Trophoblast cell (in vitro differentiated cells and primary cell): ENCODE results near the gene P2RY8.

Source experiments
- DNase-seq, 2 donors: peaks; one replicate each; pipeline ENCODE4 v3.0.0-alpha.2; 2016
- H2AFZ ChIP-seq: 2 replicates; pipeline ENCODE4 v1.6.1; 2013; ENCODE audit warnings: low read length, moderate library complexity, mild to moderate bottlenecking; ENCODE audit not compliant: insufficient read depth, poor library complexity
- H2AK5ac ChIP-seq: 2 replicates; pipeline ENCODE4 v1.6.1; 2013; ENCODE audit warnings: mild to moderate bottlenecking, low read length
- H2BK120ac ChIP-seq: 2 replicates; pipeline ENCODE4 v1.6.1; 2013; ENCODE audit warnings: low read length, mild to moderate bottlenecking, moderate library complexity; ENCODE audit not compliant: insufficient read depth, poor library complexity
- H2BK12ac ChIP-seq: 2 replicates; pipeline ENCODE4 v1.6.1; 2013; ENCODE audit warnings: mild to moderate bottlenecking, low read length, moderate library complexity
- H2BK5ac ChIP-seq: 2 replicates; pipeline ENCODE4 v1.6.1; 2013; ENCODE audit warnings: low read length, low read depth, moderate library complexity, mild to moderate bottlenecking; ENCODE audit not compliant: poor library complexity
- H3K14ac ChIP-seq: 2 replicates; pipeline ENCODE4 v1.6.1; 2013; ENCODE audit warnings: mild to moderate bottlenecking, low read length
- H3K18ac ChIP-seq: 2 replicates; pipeline ENCODE4 v1.6.1; 2013; ENCODE audit warnings: mild to moderate bottlenecking, low read length
- H3K23ac ChIP-seq: 2 replicates; pipeline ENCODE4 v1.6.1; 2013; ENCODE audit warnings: low read length
- H3K27ac ChIP-seq: 2 replicates; pipeline ENCODE4 v1.5.1; 2013; ENCODE audit warnings: low read depth, mild to moderate bottlenecking, inconsistent platforms, low read length, moderate library complexity
- H3K27me3 ChIP-seq: 2 replicates; pipeline ENCODE4 v1.6.1; 2013; ENCODE audit warnings: inconsistent platforms, mild to moderate bottlenecking, low read length, moderate library complexity; ENCODE audit not compliant: insufficient read depth
- H3K36me3 ChIP-seq, 2 experiments: 1 replicate in 1 of 2; 2 replicates in 1 of 2; pipeline ENCODE4 v1.6.1; 2013; ENCODE audit warnings: low read length in 2 of 2, mild to moderate bottlenecking in 2 of 2, moderate library complexity in 1 of 2; ENCODE audit not compliant: insufficient read depth in 2 of 2, control insufficient read depth in 1 of 2
- H3K4ac ChIP-seq: 2 replicates; pipeline ENCODE4 v1.6.1; 2013; ENCODE audit warnings: low read depth, mild to moderate bottlenecking, low read length, moderate library complexity
- H3K4me1 ChIP-seq, 2 experiments: 1 replicate in 1 of 2; 2 replicates in 1 of 2; pipeline ENCODE4 v1.6.1; 2013; ENCODE audit warnings: low read length in 2 of 2, mild to moderate bottlenecking in 2 of 2, moderate library complexity in 1 of 2; ENCODE audit not compliant: insufficient read depth in 2 of 2, control insufficient read depth in 1 of 2
- H3K4me2 ChIP-seq: 2 replicates; pipeline ENCODE4 v1.6.1; 2013; ENCODE audit warnings: inconsistent platforms, mild to moderate bottlenecking, low read length, moderate library complexity
- H3K4me3 ChIP-seq: 2 replicates; pipeline ENCODE4 v1.5.1; 2013; ENCODE audit warnings: mild to moderate bottlenecking, low read depth, low read length, inconsistent platforms
- H3K79me1 ChIP-seq: one replicate; pipeline ENCODE4 v1.6.1; 2013; ENCODE audit warnings: low read length
- H3K79me2 ChIP-seq: 2 replicates; pipeline ENCODE4 v1.6.1; 2013; ENCODE audit warnings: low read length, mild to moderate bottlenecking; ENCODE audit not compliant: control insufficient read depth, insufficient read depth, poor library complexity
- H3K9ac ChIP-seq: 2 replicates; pipeline ENCODE4 v1.6.1; 2013; ENCODE audit warnings: mild to moderate bottlenecking, low read length
- H3K9me3 ChIP-seq: 2 replicates; pipeline ENCODE4 v1.6.1; 2013; ENCODE audit warnings: low read depth, mild to moderate bottlenecking, control low read depth, inconsistent platforms, low read length; ENCODE audit not compliant: insufficient read depth
- H4K12ac ChIP-seq: 2 replicates; pipeline ENCODE4 v1.6.1; 2013; ENCODE audit warnings: low read depth, mild to moderate bottlenecking, low read length, moderate library complexity
- H4K8ac ChIP-seq: 2 replicates; pipeline ENCODE4 v1.6.1; 2013; ENCODE audit warnings: low read depth, mild to moderate bottlenecking, low read length, moderate library complexity
- H4K91ac ChIP-seq: one replicate; pipeline ENCODE4 v1.6.1; 2013; ENCODE audit warnings: low read depth, mild to moderate bottlenecking, low read length, moderate library complexity
- WGBS: extraction: QIAGEN DNeasy Blood & Tissue Kit; methylation state at CpG from one replicate; pipeline ENCODE4 v1.1.7; 2013; ENCODE audit warnings: missing lambda C conversion rate; ENCODE audit not compliant: insufficient read length, insufficient coverage; ENCODE audit errors: extremely low coverage; 5-methylcytosine and 5-hydroxymethylcytosine counted together

Gene P2RY8

DNA sequence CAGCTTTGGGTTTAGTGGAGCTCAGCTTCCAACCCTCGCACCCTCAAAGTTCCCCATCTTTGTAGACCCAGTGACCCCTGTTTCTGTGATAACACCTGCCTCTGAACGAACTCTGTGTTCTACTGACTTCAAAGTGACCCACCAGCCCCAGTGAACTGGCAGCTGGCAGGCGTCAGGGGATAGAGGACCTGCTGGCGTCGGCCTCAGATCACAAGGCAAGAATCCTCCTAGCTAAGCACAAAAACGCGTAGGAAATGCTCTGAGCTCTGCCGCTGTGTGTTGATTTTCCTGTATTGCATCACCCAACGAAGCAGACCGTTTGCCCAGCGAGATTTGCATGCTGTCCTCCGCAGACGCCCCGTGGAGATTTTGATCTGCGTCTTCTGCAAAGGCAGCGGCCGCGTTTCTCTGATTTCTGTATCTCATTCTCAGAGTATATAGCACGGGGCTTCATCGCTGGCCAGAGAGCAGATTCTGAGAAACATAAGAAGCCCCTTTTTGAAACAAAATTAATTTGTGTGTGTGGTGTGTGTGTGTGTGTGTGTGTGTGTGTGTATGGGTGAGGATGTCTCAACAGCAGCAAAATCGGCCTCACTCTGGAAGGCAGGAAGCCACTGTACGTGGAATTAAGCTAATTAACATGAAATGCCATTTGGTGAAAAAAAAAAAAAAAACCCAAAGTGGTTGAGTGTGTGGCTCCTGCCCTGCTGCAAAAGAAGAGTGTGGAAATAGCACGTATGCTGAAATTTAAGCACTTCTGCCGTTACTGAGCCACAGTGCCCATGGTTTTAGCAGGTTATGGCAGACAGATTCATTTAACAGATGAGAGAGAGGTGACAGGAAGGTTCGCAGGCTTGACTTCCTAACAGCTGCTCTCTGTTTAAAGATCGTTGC is 55.1 kb downstream of the P2RY8 start:
- H2BK5ac ChIP-seq = no peak overlapping the region
- no peak overlapping the region for H3K18ac ChIP-seq
- H3K27ac ChIP-seq = no peak overlapping the region
- H2BK120ac ChIP-seq = no peak overlapping the region
- no peak overlapping the region for H3K4ac ChIP-seq
- H2BK12ac ChIP-seq = peak overlapping the region; percentile 72
- no peaks in the 10 kb centered on the region for H3K27me3 ChIP-seq
- no peak overlapping the region for H3K14ac ChIP-seq
- no peaks in the 10 kb centered on the region for H3K36me3 ChIP-seq
- H4K12ac ChIP-seq = no peak overlapping the region
- H2AK5ac ChIP-seq = no peak overlapping the region
- peak overlapping the region; percentile 6 for H4K8ac ChIP-seq
- H3K9ac ChIP-seq = no peak overlapping the region
- no peaks in the 10 kb centered on the region for H3K79me2 ChIP-seq
- no peak overlapping the region for H3K4me3 ChIP-seq
- H3K23ac ChIP-seq = no peak overlapping the region
- no peak overlapping the region for H4K91ac ChIP-seq
- no peaks in the 10 kb centered on the region for H3K9me3 ChIP-seq
- WGBS = no CpG with 5 or more reads among the region's 26 CpGs
- peaks cover 8 to 9% of the 10 kb centered on the region in 2 experiments for H3K4me1 ChIP-seq
- peaks cover under 1% of the 10 kb centered on the region for H3K79me1 ChIP-seq
- no peak overlapping the region for H2AFZ ChIP-seq
- DNase-seq = peak; percentile 85
- peak overlapping the region; percentile 54 for H3K4me2 ChIP-seq

DNA sequence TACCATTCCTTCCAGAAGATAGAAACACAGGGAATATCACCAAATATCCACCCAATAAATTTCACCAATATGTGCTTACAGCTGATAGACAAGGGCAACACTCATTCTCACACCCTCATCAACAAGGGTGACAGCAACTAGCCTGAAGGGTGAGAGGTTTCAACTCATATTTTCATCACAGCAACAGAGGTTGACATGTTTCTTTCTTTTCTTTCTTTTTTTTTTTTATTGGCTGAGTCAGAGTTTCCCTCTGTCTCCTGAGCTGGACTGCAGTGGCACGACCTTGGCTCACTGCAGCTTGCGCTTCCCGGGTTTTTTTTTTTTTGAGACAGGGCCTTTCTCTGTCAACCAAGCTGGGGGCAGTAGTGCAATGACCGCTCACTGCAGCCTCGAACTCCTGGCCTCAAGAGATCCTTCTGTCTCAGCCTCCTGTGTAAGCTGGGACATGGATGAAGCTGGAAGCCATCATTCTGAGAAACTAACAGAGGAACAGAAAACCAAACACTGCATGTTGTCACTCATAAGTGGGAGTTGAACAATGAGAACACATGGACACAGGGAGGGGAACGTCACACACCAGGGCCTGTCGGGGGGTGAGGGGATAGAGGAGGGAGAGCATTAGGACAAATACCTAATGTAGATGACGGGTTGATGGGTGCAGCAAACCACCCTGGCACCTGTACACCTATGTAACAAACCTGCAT is 56.8 kb downstream of the P2RY8 start:
- H3K4me2 ChIP-seq = no peak overlapping the region
- H3K9me3 ChIP-seq = no peaks in the 10 kb centered on the region
- H4K8ac ChIP-seq = no peak overlapping the region
- H3K9ac ChIP-seq = no peak overlapping the region
- no peak overlapping the region for H2AK5ac ChIP-seq
- no peaks in the 10 kb centered on the region for H3K27me3 ChIP-seq
- H2BK5ac ChIP-seq = no peak overlapping the region
- no peaks in the 10 kb centered on the region for H3K79me2 ChIP-seq
- WGBS = no CpG with 5 or more reads among the region's 8 CpGs
- peaks cover 6% of the 10 kb centered on the region in 2 experiments for H3K4me1 ChIP-seq
- H4K91ac ChIP-seq = no peak overlapping the region
- H2BK120ac ChIP-seq = no peak overlapping the region
- no peak overlapping the region for H3K4ac ChIP-seq
- H3K23ac ChIP-seq = no peak overlapping the region
- H3K79me1 ChIP-seq = no peaks in the 10 kb centered on the region
- H2AFZ ChIP-seq = no peak overlapping the region
- no peak overlapping the region for H3K4me3 ChIP-seq
- no peak overlapping the region for H3K27ac ChIP-seq
- H2BK12ac ChIP-seq = no peak overlapping the region
- H4K12ac ChIP-seq = no peak overlapping the region
- H3K14ac ChIP-seq = no peak overlapping the region
- DNase-seq = no peak
- H3K18ac ChIP-seq = no peak overlapping the region
- H3K36me3 ChIP-seq = no peaks in the 10 kb centered on the region

DNA sequence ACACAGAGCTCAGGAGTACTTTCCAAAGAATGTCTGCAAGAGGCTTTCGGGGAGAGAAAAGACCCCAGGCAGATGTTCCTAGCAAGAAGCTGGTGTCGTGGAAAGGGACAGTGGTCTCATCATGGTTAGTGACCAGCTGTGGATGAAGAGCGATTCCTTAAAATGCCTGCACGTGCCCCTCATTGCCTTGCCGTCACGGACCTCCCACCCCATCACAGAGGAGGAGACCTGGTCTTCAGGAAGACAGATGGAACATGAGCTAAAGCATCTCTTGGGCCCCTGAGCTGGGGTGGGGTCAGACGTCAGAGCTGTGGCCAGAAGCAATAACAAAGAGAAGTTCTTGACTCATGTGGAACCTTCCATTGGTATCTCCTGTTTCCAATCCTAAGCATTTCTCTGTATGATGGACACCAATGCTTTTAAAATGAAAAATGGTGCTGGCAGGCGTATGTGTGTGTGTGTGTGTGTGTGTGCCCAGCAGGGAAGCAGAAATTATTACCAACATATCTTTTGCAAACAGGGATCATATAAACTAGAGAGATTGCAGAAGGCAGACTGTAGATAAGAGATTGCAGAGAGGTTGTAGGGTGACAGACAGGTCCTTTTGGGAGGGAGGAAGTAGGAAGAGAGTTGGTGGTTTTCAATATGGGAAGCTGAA is 59.1 kb downstream of the P2RY8 start:
- WGBS = no CpG with 5 or more reads among the region's 8 CpGs
- no peak overlapping the region for H2AFZ ChIP-seq

DNA sequence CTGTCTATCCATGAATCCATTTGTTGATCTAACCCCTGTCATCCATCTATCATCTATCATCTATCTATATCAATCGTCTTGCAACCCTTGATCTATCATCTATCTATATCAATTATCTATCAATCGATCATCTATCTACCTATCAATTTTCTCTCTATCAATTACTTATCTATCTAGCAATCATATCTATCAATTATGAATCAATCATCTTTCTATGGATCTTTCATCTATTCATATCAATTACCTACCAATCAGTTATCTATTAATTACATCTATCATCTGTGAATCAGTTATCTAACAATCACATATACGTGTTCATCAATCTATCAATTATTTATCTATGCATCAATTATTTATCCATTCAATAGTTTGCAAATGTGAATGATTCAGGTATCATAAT is 59.8 kb downstream of the P2RY8 start:
- WGBS = 100% methylated on average over 2 of the region's 3 CpGs
- H4K8ac ChIP-seq = no peak overlapping the region
- H3K14ac ChIP-seq = no peak overlapping the region

More for the DNA sequence above, 59.1 kb downstream of the P2RY8 start:
- Histone ChIP-seq H2BK120ac (no peak overlapping the region), H3K4me1 (peaks cover 6% of the 10 kb centered on the region in 2 experiments), H3K9me3 (peaks cover 5% of the 10 kb centered on the region), H2AK5ac (no peak overlapping the region), H3K4ac (no peak overlapping the region), H3K4me3 (no peak overlapping the region), H4K91ac (no peak overlapping the region), H4K8ac (no peak overlapping the region), H3K18ac (no peak overlapping the region), H3K23ac (no peak overlapping the region), H3K79me2 (no peaks in the 10 kb centered on the region), H2BK12ac (no peak overlapping the region), H3K27me3 (no peaks in the 10 kb centered on the region), H3K4me2 (no peak overlapping the region), H3K27ac (no peak overlapping the region), H3K79me1 (no peaks in the 10 kb centered on the region), H3K36me3 (no peaks in the 10 kb centered on the region), H3K14ac (no peak overlapping the region), H2BK5ac (no peak overlapping the region), H4K12ac (no peak overlapping the region), H3K9ac (no peak overlapping the region)
- DNase-seq = no peak

More for the DNA sequence above, 59.8 kb downstream of the P2RY8 start:
- no peaks in the 10 kb centered on the region for H3K36me3 ChIP-seq
- no peaks in the 10 kb centered on the region for H3K79me1 ChIP-seq
- no peak overlapping the region for H2BK120ac ChIP-seq
- H3K4ac ChIP-seq = no peak overlapping the region
- no peak overlapping the region for H2BK5ac ChIP-seq
- H3K27me3 ChIP-seq = no peaks in the 10 kb centered on the region
- no peak overlapping the region for H3K9ac ChIP-seq
- no peak overlapping the region for H4K91ac ChIP-seq
- DNase-seq = no peak
- H3K27ac ChIP-seq = no peak overlapping the region
- H3K4me2 ChIP-seq = no peak overlapping the region
- no peak overlapping the region for H3K4me3 ChIP-seq
- H2AK5ac ChIP-seq = no peak overlapping the region
- no peak overlapping the region for H3K18ac ChIP-seq
- no peaks in the 10 kb centered on the region for H3K79me2 ChIP-seq
- H3K9me3 ChIP-seq = peaks cover 5% of the 10 kb centered on the region
- peaks cover 5 to 6% of the 10 kb centered on the region in 2 experiments for H3K4me1 ChIP-seq
- no peak overlapping the region for H4K12ac ChIP-seq
- no peak overlapping the region for H3K23ac ChIP-seq
- H2AFZ ChIP-seq = no peak overlapping the region
- no peak overlapping the region for H2BK12ac ChIP-seq
